Activated CD8-positive, alpha-beta T cell treated with anti-CD3 and anti-CD28 coated beads for 36 hours (primary cell): Measurements from ENCODE around the gene SLC52A1. TPM values are rescaled to one million over a fixed set of nuclear protein-coding genes. Genes with fewer than 3 reads are reported as not detected.

Experiments used
- ATAC-seq: fragments of 200-7000 bp; cut with Tn5 transposase; one replicate; pipeline ENCODE4 v1.10.0; 2021; ENCODE audit warnings: mild to moderate bottlenecking, moderate library complexity
- CTCF ChIA-PET: fragments of 350-600 bp; sonication (Branson Sonifier 250); formaldehyde crosslinking; loops from one replicate; lab custom pipeline; 2021; ENCODE audit warnings: antibody characterized with exemption; lab: Charles Lee
- POLR2A ChIA-PET: fragments of 350-600 bp; sonication (Branson Sonifier 250); formaldehyde crosslinking; loops from one replicate; lab custom pipeline; 2021; ENCODE audit warnings: antibody characterized with exemption; lab: Charles Lee
- DNase-seq: peaks from one replicate; pipeline ENCODE4 v3.0.0-alpha.2; 2020
- H3K27ac Mint-ChIP-seq: one replicate; pipeline ENCODE4 v1.8.0; 2021; ENCODE audit warnings: mild to moderate bottlenecking, mixed read lengths
- H3K27me3 Mint-ChIP-seq: one replicate; pipeline ENCODE4 v1.8.0; 2021; ENCODE audit warnings: mixed read lengths
- H3K36me3 Mint-ChIP-seq: one replicate; pipeline ENCODE4 v1.8.0; 2021; ENCODE audit warnings: low read depth, mixed read lengths
- H3K4me1 Mint-ChIP-seq: one replicate; pipeline ENCODE4 v1.8.0; 2021; ENCODE audit warnings: low read depth, mixed read lengths
- H3K4me3 Mint-ChIP-seq: one replicate; pipeline ENCODE4 v1.8.0; 2021; ENCODE audit warnings: mild to moderate bottlenecking, moderate library complexity, mixed read lengths
- H3K9me3 Mint-ChIP-seq: one replicate; pipeline ENCODE4 v1.8.0; 2021; ENCODE audit warnings: mixed read lengths
- CTCF ChIP-seq: fragments of 200-600 bp; IDR thresholded peaks from one replicate; pipeline ENCODE4 v1.8.0; 2022; ENCODE audit warnings: antibody characterized with exemption, mild to moderate bottlenecking
- intact Hi-C: fragments of 100-400 bp; cut with micrococcal nuclease; formaldehyde crosslinking; loops from one replicate; pipeline ENCODE4 v1.10.0; 2022
- total RNA-seq, 2 experiments: library from RNA; stranded (reverse); gene quantifications; one replicate each; pipeline ENCODE4 v1.2.3, GENCODE V29; 2021

SLC52A1 gene
- total RNA-seq, 2 experiments from 2014 or later, result 0.13 to 0.14 TPM

GRCh38 chr17:5027299-5027698 is 7.9 kb downstream of the SLC52A1 start:
- TF ChIP-seq CTCF, result no peak
- Mint-ChIP-seq H3K36me3 (peaks cover 9% of the 10 kb centered on the region), H3K9me3 (no peaks in the 10 kb centered on the region), H3K4me3 (no peak overlapping the region), H3K4me1 (peaks cover 16% of the 10 kb centered on the region), H3K27me3 (no peaks in the 10 kb centered on the region), H3K27ac (no peak overlapping the region)
- intact Hi-C loops, result no loop called here
- ATAC-seq (no peak), DNase-seq (no peak)
- CTCF ChIA-PET, result interaction anchor here (1.1 to 7.0 kb wide), 2 partner anchors 18 to 35 kb away, joined by 3 to 75 read pairs; no protein-coding TSS in a partner anchor
- POLR2A ChIA-PET, result no interaction called here

- CTCF ChIA-PET, result no interaction called here
- peaks cover 15% of the 10 kb centered on the region for H3K36me3 Mint-ChIP-seq
- intact Hi-C loops, result no loop called here
- no peaks in the 10 kb centered on the region for H3K9me3 Mint-ChIP-seq
- TF ChIP-seq CTCF, result no peak
- no peak for DNase-seq
- no peak for ATAC-seq
- H3K27me3 Mint-ChIP-seq, result no peaks in the 10 kb centered on the region
- H3K4me1 Mint-ChIP-seq, result peaks cover 3% of the 10 kb centered on the region
- POLR2A ChIA-PET, result no interaction called here
- H3K4me3 Mint-ChIP-seq, result no peak overlapping the region
- H3K27ac Mint-ChIP-seq, result peak overlapping the region; percentile 13
Observed at GRCh38 chr17:5024604-5025003, 10.6 kb downstream of the SLC52A1 start.

- ATAC-seq, result no peak
- no peaks in the 10 kb centered on the region for H3K27me3 Mint-ChIP-seq
- intact Hi-C loops, result no loop called here
- no peaks in the 10 kb centered on the region for H3K9me3 Mint-ChIP-seq
- peaks cover 18% of the 10 kb centered on the region for H3K36me3 Mint-ChIP-seq
- H3K4me3 Mint-ChIP-seq, result no peak overlapping the region
- peaks cover 12% of the 10 kb centered on the region for H3K4me1 Mint-ChIP-seq
- TF ChIP-seq CTCF, result no peak
- no peak for DNase-seq
- ChIA-PET CTCF (no interaction called here), POLR2A (interaction anchor here (1.0 kb wide), 1 partner anchor 74 kb away, joined by 3 read pairs; no protein-coding TSS in a partner anchor)
- no peak overlapping the region for H3K27ac Mint-ChIP-seq
Observed at GRCh38 chr17:5023588-5024147, 11.6 kb downstream of the SLC52A1 start.

GRCh38 chr17:5022171-5022711 is 13.0 kb downstream of the SLC52A1 start:
- Mint-ChIP-seq H3K4me3 (no peak overlapping the region), H3K27ac (no peak overlapping the region), H3K27me3 (no peaks in the 10 kb centered on the region), H3K9me3 (no peaks in the 10 kb centered on the region), H3K4me1 (peaks cover 12% of the 10 kb centered on the region), H3K36me3 (peaks cover 19% of the 10 kb centered on the region)
- TF ChIP-seq CTCF, result no peak
- ChIA-PET POLR2A (interaction anchor here (1.4 kb wide), 1 partner anchor 9 kb away, joined by 3 read pairs; no protein-coding TSS in a partner anchor), CTCF (no interaction called here)
- ATAC-seq (no peak), DNase-seq (no peak)
- intact Hi-C loops, result no loop called here

DNA sequence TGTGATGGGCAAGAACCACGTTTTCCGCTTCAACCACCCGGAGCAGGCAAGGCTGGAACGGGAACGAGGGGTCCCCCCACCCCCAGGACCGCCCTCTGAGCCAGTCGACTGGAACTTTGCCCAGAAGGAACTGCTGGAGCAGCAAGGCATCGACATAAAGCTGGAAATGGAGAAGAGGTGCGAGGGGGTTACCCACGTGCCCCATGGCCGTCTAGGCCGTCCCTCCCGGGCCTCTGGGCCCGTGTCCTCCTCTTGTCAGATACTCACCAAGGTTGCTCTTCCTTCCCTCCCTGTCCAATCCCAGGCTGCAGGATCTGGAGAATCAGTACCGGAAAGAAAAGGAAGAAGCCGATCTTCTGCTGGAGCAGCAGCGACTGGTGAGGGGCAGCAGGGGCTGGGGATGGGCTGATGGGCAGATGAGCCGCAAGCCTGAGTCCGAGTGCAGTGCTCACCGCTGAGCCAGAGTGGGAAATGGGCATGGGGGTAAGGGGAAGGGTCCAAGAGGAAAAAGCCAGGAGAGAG is 14.7 kb downstream of the SLC52A1 start:
- no peak overlapping the region for H3K4me3 Mint-ChIP-seq
- no peak overlapping the region for H3K27ac Mint-ChIP-seq
- intact Hi-C loops, result no loop called here
- no peaks in the 10 kb centered on the region for H3K9me3 Mint-ChIP-seq
- ATAC-seq (no peak), DNase-seq (no peak)
- no peak for TF ChIP-seq CTCF
- POLR2A ChIA-PET, result interaction anchor here (0.6 to 1.8 kb wide), 3 partner anchors 40 to 326 kb away, joined by 3 to 7 read pairs (median 4); no protein-coding TSS in a partner anchor
- CTCF ChIA-PET, result interaction anchor here (1.4 to 1.8 kb wide), 3 partner anchors 10 to 50 kb away, joined by 4 to 11 read pairs (median 5); no protein-coding TSS in a partner anchor
- H3K36me3 Mint-ChIP-seq, result peaks cover 25% of the 10 kb centered on the region
- H3K4me1 Mint-ChIP-seq, result peaks cover 15% of the 10 kb centered on the region
- H3K27me3 Mint-ChIP-seq, result no peaks in the 10 kb centered on the region
